Left lung (tissue), 10 donors: ENCODE data around the gene FER. TPM values are rescaled to one million over a fixed set of nuclear protein-coding genes. Genes with fewer than 3 reads are reported as not detected.
A peak's percentile ranks its signal among the peaks of the same experiment; 100 is the strongest.

Experiments
- ATAC-seq: fragments of 200-7000 bp; cut with Tn5 transposase; one replicate; pipeline ENCODE4 v1.9.1; 2020; ENCODE audit warnings: moderate library complexity
- DNase-seq, 4 donors: peaks; one replicate each; pipeline ENCODE4 v3.0.0-alpha.2; 2013 to 2020
- H3K27ac ChIP-seq, 2 donors: fragments of 200-600 bp; sonication (generic) in 1 of 2; one replicate each; pipeline versions ENCODE4 v1.5.0 to v1.8.0; 2020 to 2021
- H3K27me3 ChIP-seq, 2 donors: fragments of 200-600 bp; sonication (generic) in 1 of 2; one replicate each; pipeline versions ENCODE4 v1.5.0 to v1.8.0; 2020 to 2021
- H3K36me3 ChIP-seq, 2 donors: fragments of 200-600 bp; sonication (generic) in 1 of 2; one replicate each; pipeline versions ENCODE4 v1.5.0 to v1.8.0; 2020 to 2021
- H3K4me1 ChIP-seq, 2 donors: fragments of 200-600 bp; one replicate each; pipeline ENCODE4 v1.8.0; 2021
- H3K4me3 ChIP-seq, 2 donors: fragments of 200-600 bp; sonication (generic) in 1 of 2; one replicate each; pipeline versions ENCODE4 v1.5.0 to v1.8.0; 2020 to 2021; ENCODE audit warnings: mild to moderate bottlenecking in 1 of 2
- H3K9me3 ChIP-seq, 2 donors: fragments of 200-600 bp; sonication (generic) in 1 of 2; one replicate each; pipeline versions ENCODE4 v1.5.0 to v1.8.0; 2020 to 2021
- CTCF ChIP-seq, 2 donors: fragments of 200-600 bp; sonication (generic) in 1 of 2; IDR thresholded peaks; one replicate each; pipeline versions ENCODE4 v1.5.0 to v1.8.0; 2021; ENCODE audit warnings: antibody characterized with exemption in 2 of 2
- intact Hi-C, 2 donors: fragments of 100-400 bp; cut with DNase I; formaldehyde crosslinking; loops; one replicate each; pipeline versions ENCODE4 v1.11.2 to v1.14.2; 2022
- polyA plus RNA-seq, 6 donors: library from polyadenylated mRNA; unstranded; fragments of 120-200 nt; gene quantifications; one replicate each; pipeline ENCODE4 v1.2.1, GENCODE V29; 2013; ENCODE audit not compliant: insufficient read length in 6 of 6
- total RNA-seq, 2 donors: library from RNA; stranded (reverse); fragmentation: NEBNext Ultra II Directional; extraction: Animal tissue kit (Norgen Biotek cat#: 25700); gene quantifications; one replicate each; pipeline ENCODE4 v1.2.1, GENCODE V29; 2021
- donor health status: DM: no; HTN: yes; CAD: no.
- donor health status: DM: no; HTN: no; CAD: no.

FER gene
- total and polyA plus RNA-seq, 8 donors = 16.6 to 27.0 (median 19.4) TPM

DNA sequence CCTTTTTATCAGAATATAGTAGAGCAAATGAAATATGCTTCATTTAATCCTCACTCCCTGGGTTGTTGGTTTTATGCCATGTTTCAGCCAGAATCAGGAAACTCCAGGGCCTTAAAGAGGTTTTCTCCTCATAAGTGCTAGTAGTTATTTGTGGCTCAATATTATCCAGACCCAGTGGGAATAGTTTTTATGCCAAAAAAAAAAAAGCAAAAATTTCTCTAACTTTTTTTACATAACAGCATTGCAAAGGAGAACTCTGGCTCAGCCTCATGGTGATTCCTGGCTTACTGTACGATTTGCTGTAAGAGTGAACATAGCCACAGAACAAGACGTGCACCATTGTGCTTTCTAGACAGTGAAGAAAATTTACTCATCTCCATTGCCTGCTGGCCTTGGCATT lies 429.5 kb downstream of the FER start:
- intact Hi-C loops = no loop called here
- no peaks in the 10 kb centered on the region for H3K4me1 ChIP-seq
- no peaks in the 10 kb centered on the region for H3K36me3 ChIP-seq
- H3K27me3 ChIP-seq = no peaks in the 10 kb centered on the region
- peak in 1 of 4 donors; percentile 39 for DNase-seq
- peak; percentile 35 for ATAC-seq
- no peak overlapping the region for H3K27ac ChIP-seq
- no peak overlapping the region for H3K4me3 ChIP-seq
- no peaks in the 10 kb centered on the region for H3K9me3 ChIP-seq
- no peak for TF ChIP-seq CTCF (IDR thresholded peaks at IDR 0.05)

DNA sequence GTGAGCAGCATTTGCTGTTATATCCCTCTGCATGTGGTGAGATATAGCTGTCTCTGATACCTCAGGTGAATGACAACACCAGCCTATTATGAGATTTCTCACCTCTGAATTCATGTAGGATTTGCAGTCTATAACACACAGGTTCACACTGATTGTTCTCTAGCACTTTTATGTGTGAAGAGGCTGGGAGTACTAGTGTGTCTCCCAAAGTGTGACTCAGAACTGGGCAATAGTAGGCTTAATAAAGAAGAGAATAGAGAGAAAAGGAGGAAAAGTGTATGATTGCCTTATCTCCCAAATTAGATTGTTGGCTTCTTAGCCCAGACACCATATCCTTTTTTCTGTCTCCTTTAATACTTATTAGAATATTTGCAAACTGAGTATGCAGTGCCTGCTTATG lies 430.1 kb downstream of the FER start:
- Histone ChIP-seq H3K4me3 (no peak overlapping the region), H3K36me3 (no peaks in the 10 kb centered on the region), H3K27ac (no peak overlapping the region), H3K9me3 (no peaks in the 10 kb centered on the region), H3K4me1 (no peaks in the 10 kb centered on the region), H3K27me3 (no peaks in the 10 kb centered on the region)
- TF ChIP-seq CTCF (IDR thresholded peaks at IDR 0.05) = no peak
- DNase-seq (no peak), ATAC-seq (no peak)
- intact Hi-C loops = no loop called here

GRCh38 chr5:109180668-109181067 lies 433.0 kb downstream of the FER start:
- Histone ChIP-seq H3K36me3 (no peaks in the 10 kb centered on the region), H3K4me1 (no peaks in the 10 kb centered on the region), H3K4me3 (no peak overlapping the region), H3K27ac (no peak overlapping the region), H3K27me3 (no peaks in the 10 kb centered on the region), H3K9me3 (no peaks in the 10 kb centered on the region)
- ATAC-seq (no peak), DNase-seq (no peak)
- no peak for TF ChIP-seq CTCF (IDR thresholded peaks at IDR 0.05)
- intact Hi-C loops = no loop called here

GRCh38 chr5:109186759-109187158 lies 439.1 kb downstream of the FER start:
- DNase-seq (no peak), ATAC-seq (no peak)
- Histone ChIP-seq H3K4me3 (no peak overlapping the region), H3K4me1 (peaks cover 0 to 6% of the 10 kb centered on the region in 2 donors), H3K27me3 (no peaks in the 10 kb centered on the region), H3K9me3 (no peaks in the 10 kb centered on the region), H3K36me3 (peaks cover 0 to 13% of the 10 kb centered on the region in 2 donors), H3K27ac (no peak overlapping the region)
- intact Hi-C loops = no loop called here
- TF ChIP-seq CTCF (IDR thresholded peaks at IDR 0.05) = no peak

- Histone ChIP-seq H3K36me3 (peaks cover 0 to 13% of the 10 kb centered on the region in 2 donors), H3K27me3 (no peaks in the 10 kb centered on the region), H3K9me3 (no peaks in the 10 kb centered on the region), H3K27ac (peak overlapping the region in 1 of 2 donors; percentile 5), H3K4me3 (no peak overlapping the region), H3K4me1 (peaks cover 0 to 6% of the 10 kb centered on the region in 2 donors)
- no peak for TF ChIP-seq CTCF (IDR thresholded peaks at IDR 0.05)
- ATAC-seq = peak; percentile 74
- intact Hi-C loops = no loop called here
- no peak for DNase-seq
These were observed 443.5 kb downstream of the FER start for GRCh38 chr5:109191153-109191558.
